ENCODE data around the gene TMEM132C.

The TMEM132C gene

DNA sequence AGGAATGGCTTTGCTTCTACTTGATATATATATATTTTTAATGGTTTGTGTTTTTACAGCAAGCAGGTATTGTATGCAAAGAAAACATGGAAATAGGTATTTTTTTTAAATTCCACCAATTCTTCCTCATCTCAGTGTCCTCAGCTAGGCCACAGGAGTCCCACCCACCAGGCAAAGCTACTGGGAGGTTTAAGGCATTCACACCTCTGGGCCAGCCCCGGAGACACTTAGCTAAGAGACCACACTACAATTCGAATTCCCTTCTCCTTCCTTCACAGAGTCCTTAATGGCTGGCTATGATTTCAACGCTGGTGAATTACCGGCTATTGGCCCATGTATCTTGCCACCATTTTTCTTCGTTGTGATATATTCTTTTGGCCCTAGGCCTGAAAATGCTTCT lies 485.4 kb downstream of the TMEM132C start:
- Histone ChIP-seq H3K27ac (ENCODE audit: low read depth, low read length) (no peak overlapping the region), H3K4me2 (ENCODE audit: low read length) (no peak overlapping the region), H4K20me1 (ENCODE audit: control insufficient read depth, insufficient read depth, low read depth, low read length) (no peaks in the 10 kb centered on the region), H3K79me2 (ENCODE audit: control insufficient read depth, low read length) (no peaks in the 10 kb centered on the region), H3K4me1 (ENCODE audit: control insufficient read depth, low read length) (no peaks in the 10 kb centered on the region), H3K27me3 (ENCODE audit: control insufficient read depth, low read length) (0 out of 2 replicates have a peak, but pooled peaks cover 4% of the 10 kb centered on the region), H3K9me2 (replicated peaks; ENCODE audit: control insufficient read depth, low read length) (no peaks in the 10 kb centered on the region), H3K36me3 (ENCODE audit: control insufficient read depth, low read length) (no peaks in the 10 kb centered on the region), H3K4me3 (ENCODE audit: low read length) (no peak overlapping the region), H3K9me3 (ENCODE audit: control insufficient read depth, insufficient read depth, low read length) (no peaks in the 10 kb centered on the region), H3F3A (ENCODE audit: control insufficient read depth, insufficient read depth) (no peaks in the 10 kb centered on the region)
- TF ChIP-seq EZH2phosphoT487 (IDR thresholded peaks at IDR 0.05; ENCODE audit: borderline replicate concordance, low read length) (no peak), CTCF (IDR thresholded peaks at IDR 0.05; ENCODE audit: low read depth, low read length, poor library complexity, severe bottlenecking) (no peak)

DNA sequence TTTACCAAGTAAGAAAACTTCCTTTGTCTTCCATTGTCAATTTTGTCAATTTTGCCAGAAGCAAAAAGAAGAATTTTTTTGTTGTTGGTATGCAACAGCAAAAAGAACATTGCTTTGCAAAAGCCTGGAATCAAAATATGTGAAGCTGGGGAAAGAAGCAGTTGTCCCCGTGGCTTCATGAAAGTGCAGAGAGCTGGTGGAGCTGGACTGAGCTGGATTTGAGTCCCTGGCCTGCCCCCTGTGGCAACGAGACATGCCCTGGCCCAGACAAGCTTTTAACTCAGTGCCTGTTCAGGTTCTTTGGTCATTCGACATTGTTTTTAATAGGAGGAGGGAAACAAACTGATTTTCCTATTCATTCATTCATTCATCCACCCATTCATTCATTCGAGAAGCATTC lies 486.5 kb downstream of the TMEM132C start:
- Histone ChIP-seq H3K27ac (ENCODE audit: low read depth, low read length) (no peak overlapping the region), H3K4me2 (ENCODE audit: low read length) (no peak overlapping the region), H3K27me3 (ENCODE audit: control insufficient read depth, low read length) (0 out of 2 replicates have a peak, but pooled peaks cover 4% of the 10 kb centered on the region), H3K4me1 (ENCODE audit: control insufficient read depth, low read length) (no peaks in the 10 kb centered on the region), H3K4me3 (ENCODE audit: low read length) (no peak overlapping the region), H3K36me3 (ENCODE audit: control insufficient read depth, low read length) (no peaks in the 10 kb centered on the region), H3F3A (ENCODE audit: control insufficient read depth, insufficient read depth) (no peaks in the 10 kb centered on the region), H3K79me2 (ENCODE audit: control insufficient read depth, low read length) (no peaks in the 10 kb centered on the region), H4K20me1 (ENCODE audit: control insufficient read depth, insufficient read depth, low read depth, low read length) (no peaks in the 10 kb centered on the region), H3K9me3 (ENCODE audit: control insufficient read depth, insufficient read depth, low read length) (no peaks in the 10 kb centered on the region), H3K9me2 (replicated peaks; ENCODE audit: control insufficient read depth, low read length) (no peaks in the 10 kb centered on the region)
- TF ChIP-seq CTCF (IDR thresholded peaks at IDR 0.05; ENCODE audit: low read depth, low read length, poor library complexity, severe bottlenecking) = no peak
- no peak for TF ChIP-seq EZH2phosphoT487 (IDR thresholded peaks at IDR 0.05; ENCODE audit: borderline replicate concordance, low read length)

DNA sequence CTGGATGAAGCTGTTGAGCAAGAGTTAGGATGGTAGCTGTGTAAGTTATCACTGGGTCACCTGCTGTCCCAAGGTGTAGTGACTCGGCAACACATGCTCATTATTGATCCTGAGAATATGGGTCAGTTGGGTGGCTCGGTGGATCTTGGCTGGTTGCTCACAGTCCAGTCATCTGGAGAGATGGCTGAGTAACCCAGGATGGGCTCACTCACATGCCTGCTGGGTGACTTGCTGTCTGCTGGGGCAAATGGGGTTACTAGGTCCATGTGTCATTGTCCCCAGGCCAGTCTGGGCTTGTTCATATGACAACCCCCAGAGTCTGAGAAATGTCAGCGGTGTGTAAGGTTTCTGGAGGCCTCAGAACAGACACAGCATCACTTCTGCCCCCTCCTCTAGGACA lies 487.3 kb downstream of the TMEM132C start:
- Histone ChIP-seq H3K9me2 (replicated peaks; ENCODE audit: control insufficient read depth, low read length) (no peaks in the 10 kb centered on the region), H3K4me2 (ENCODE audit: low read length) (no peak overlapping the region), H3K4me1 (ENCODE audit: control insufficient read depth, low read length) (no peaks in the 10 kb centered on the region), H3K27ac (ENCODE audit: low read depth, low read length) (no peak overlapping the region), H4K20me1 (ENCODE audit: control insufficient read depth, insufficient read depth, low read depth, low read length) (no peaks in the 10 kb centered on the region), H3K27me3 (ENCODE audit: control insufficient read depth, low read length) (0 out of 2 replicates have a peak, but pooled peaks cover 4% of the 10 kb centered on the region), H3K4me3 (ENCODE audit: low read length) (no peak overlapping the region), H3K79me2 (ENCODE audit: control insufficient read depth, low read length) (no peaks in the 10 kb centered on the region), H3K36me3 (ENCODE audit: control insufficient read depth, low read length) (no peaks in the 10 kb centered on the region), H3F3A (ENCODE audit: control insufficient read depth, insufficient read depth) (no peaks in the 10 kb centered on the region), H3K9me3 (ENCODE audit: control insufficient read depth, insufficient read depth, low read length) (no peaks in the 10 kb centered on the region)
- no peak for TF ChIP-seq EZH2phosphoT487 (IDR thresholded peaks at IDR 0.05; ENCODE audit: borderline replicate concordance, low read length)
- no peak for TF ChIP-seq CTCF (IDR thresholded peaks at IDR 0.05; ENCODE audit: low read depth, low read length, poor library complexity, severe bottlenecking)

All from DOHH2 (cell line).